ENCODE results near the gene ANKS1A. TPM values are rescaled to one million over a fixed set of nuclear protein-coding genes. Genes with fewer than 3 reads are reported as not detected.

ANKS1A gene
- total and polyA plus RNA-seq, 2 experiments from 2014 or later = 17.5 to 25.4 TPM

DNA sequence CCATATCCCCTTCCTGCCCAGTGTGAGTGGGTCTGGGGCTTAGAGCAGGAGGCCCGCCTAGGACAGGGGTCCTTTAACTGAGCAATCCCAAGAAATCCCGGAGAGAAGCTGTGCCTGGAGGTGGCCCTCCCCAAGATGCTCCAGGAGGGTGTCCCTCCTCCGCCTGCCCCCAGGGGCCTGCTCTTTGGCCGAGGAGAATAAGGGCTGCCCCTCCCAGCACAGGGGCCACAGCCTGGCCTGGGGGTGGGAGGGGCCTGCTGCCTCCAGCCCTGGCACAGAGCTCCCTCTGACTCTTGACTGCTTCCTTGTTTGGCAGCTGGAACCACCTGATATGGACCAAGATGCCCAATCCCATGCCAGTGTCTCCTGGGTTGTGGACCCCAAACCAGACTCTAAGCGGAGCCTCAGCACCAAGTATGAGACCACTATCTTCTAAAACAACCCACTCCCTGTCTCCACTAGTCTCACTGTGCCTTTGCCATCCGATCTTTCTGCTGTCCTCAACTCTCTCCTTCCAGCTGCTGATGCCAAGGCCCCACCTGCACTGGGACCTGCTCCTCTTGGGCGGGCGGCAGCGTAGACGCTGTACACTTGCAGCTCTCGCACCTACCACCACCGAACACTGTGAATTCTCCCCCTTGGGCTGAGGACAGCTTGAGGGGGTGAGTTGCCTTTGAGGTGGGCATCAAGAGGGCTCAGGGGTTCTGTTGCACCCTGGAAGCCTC is 197.7 kb downstream of the ANKS1A start:
- WGBS (ENCODE audit: low lambda C conversion rate, missing lambda C conversion rate) = 93% methylated on average over 12 of the region's 12 CpGs
- Histone ChIP-seq H3K9me3 (ENCODE audit: low read depth) (no peaks in the 10 kb centered on the region), H3K4me2 (no peak overlapping the region), H2AFZ (no peak overlapping the region), H3K9me2 (replicated peaks; ENCODE audit: insufficient read depth) (no peaks in the 10 kb centered on the region), H3K36me3 (replicated peaks; ENCODE audit: insufficient read depth, low read depth) (no peaks in the 10 kb centered on the region), H3K27me3 (no peaks in the 10 kb centered on the region), H3K4me1 (ENCODE audit: insufficient read depth) (peaks cover 33% of the 10 kb centered on the region), H4K20me1 (ENCODE audit: insufficient read depth, poor library complexity, severe bottlenecking) (no peaks in the 10 kb centered on the region), H3K4me3 (no peak overlapping the region), H3K79me2 (no peaks in the 10 kb centered on the region), H3K27ac (no peak overlapping the region)
- no peak for DNase-seq (ENCODE audit: low spot score)
- TF ChIP-seq EZH2 (IDR thresholded peaks at IDR 0.05; ENCODE audit: borderline replicate concordance) (no peak), EZH2phosphoT487 (IDR thresholded peaks at IDR 0.05; ENCODE audit: low read depth, severe bottlenecking, unreplicated experiment) (no peak)
- TF ChIP-seq, protein P1, sequence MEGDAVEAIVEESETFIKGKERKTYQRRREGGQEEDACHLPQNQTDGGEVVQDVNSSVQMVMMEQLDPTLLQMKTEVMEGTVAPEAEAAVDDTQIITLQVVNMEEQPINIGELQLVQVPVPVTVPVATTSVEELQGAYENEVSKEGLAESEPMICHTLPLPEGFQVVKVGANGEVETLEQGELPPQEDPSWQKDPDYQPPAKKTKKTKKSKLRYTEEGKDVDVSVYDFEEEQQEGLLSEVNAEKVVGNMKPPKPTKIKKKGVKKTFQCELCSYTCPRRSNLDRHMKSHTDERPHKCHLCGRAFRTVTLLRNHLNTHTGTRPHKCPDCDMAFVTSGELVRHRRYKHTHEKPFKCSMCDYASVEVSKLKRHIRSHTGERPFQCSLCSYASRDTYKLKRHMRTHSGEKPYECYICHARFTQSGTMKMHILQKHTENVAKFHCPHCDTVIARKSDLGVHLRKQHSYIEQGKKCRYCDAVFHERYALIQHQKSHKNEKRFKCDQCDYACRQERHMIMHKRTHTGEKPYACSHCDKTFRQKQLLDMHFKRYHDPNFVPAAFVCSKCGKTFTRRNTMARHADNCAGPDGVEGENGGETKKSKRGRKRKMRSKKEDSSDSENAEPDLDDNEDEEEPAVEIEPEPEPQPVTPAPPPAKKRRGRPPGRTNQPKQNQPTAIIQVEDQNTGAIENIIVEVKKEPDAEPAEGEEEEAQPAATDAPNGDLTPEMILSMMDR (IDR thresholded peaks at IDR 0.05; ENCODE audit: poor library complexity) = no peak

DNA sequence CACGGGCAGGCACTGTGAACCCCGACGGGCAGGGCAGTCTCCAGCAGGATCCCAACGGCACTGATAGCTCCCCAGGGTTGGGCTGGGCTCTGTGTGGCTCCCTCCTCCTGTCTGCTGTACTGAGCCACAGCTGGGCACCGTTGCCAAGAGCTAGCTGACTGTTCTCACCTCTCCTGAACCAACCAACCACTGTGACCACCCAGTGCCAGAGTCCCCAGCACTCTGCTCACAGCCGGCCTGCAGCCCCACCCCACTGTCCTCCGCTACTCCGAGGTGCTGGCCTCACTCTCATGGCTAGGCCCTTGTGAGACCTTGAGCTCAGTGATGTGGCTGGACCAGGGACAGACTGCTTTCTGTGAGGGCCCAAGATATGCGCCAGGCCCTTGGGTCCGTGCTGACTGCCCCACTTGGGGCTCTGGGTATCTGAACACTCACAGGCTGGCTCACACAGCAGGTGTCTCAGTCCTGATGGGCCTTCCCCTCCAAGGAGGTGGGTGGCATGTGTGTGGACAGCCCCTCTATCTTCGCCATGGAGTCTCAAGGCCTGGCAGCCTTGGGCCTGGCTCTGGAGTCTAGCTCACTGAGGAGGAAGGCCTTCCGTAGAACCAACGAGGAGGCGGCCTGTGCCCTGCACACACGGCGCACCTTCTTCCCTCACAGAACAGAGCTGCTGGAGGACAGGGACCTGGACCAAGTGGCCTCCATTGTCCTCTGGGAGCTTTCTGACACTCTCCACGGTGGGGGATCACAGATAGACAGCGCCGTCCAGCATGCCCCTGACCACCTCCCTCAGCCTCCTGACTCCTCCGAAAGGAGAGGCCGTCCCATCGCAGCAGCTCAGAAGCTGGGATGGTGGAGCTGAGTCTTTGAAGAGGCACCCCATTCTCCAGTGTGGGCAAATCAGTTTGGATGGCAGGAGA is 198.6 kb downstream of the ANKS1A start:
- Histone ChIP-seq H3K9me3 (ENCODE audit: low read depth) (no peaks in the 10 kb centered on the region), H3K4me1 (ENCODE audit: insufficient read depth) (peaks cover 38% of the 10 kb centered on the region), H2AFZ (no peak overlapping the region), H3K4me2 (no peak overlapping the region), H3K79me2 (no peaks in the 10 kb centered on the region), H3K27me3 (no peaks in the 10 kb centered on the region), H3K4me3 (no peak overlapping the region), H3K27ac (no peak overlapping the region), H3K9me2 (replicated peaks; ENCODE audit: insufficient read depth) (no peaks in the 10 kb centered on the region), H4K20me1 (ENCODE audit: insufficient read depth, poor library complexity, severe bottlenecking) (no peaks in the 10 kb centered on the region), H3K36me3 (replicated peaks; ENCODE audit: insufficient read depth, low read depth) (no peaks in the 10 kb centered on the region)
- DNase-seq (ENCODE audit: low spot score) = peak; percentile 6
- TF ChIP-seq, protein P1 (IDR thresholded peaks at IDR 0.05; ENCODE audit: poor library complexity) = no peak
- TF ChIP-seq EZH2 (IDR thresholded peaks at IDR 0.05; ENCODE audit: borderline replicate concordance) (no peak), EZH2phosphoT487 (IDR thresholded peaks at IDR 0.05; ENCODE audit: low read depth, severe bottlenecking, unreplicated experiment) (no peak)
- 94% methylated on average over 19 of the region's 22 CpGs for whole genome bisulfite sequencing (ENCODE audit: low lambda C conversion rate, missing lambda C conversion rate)

DNA sequence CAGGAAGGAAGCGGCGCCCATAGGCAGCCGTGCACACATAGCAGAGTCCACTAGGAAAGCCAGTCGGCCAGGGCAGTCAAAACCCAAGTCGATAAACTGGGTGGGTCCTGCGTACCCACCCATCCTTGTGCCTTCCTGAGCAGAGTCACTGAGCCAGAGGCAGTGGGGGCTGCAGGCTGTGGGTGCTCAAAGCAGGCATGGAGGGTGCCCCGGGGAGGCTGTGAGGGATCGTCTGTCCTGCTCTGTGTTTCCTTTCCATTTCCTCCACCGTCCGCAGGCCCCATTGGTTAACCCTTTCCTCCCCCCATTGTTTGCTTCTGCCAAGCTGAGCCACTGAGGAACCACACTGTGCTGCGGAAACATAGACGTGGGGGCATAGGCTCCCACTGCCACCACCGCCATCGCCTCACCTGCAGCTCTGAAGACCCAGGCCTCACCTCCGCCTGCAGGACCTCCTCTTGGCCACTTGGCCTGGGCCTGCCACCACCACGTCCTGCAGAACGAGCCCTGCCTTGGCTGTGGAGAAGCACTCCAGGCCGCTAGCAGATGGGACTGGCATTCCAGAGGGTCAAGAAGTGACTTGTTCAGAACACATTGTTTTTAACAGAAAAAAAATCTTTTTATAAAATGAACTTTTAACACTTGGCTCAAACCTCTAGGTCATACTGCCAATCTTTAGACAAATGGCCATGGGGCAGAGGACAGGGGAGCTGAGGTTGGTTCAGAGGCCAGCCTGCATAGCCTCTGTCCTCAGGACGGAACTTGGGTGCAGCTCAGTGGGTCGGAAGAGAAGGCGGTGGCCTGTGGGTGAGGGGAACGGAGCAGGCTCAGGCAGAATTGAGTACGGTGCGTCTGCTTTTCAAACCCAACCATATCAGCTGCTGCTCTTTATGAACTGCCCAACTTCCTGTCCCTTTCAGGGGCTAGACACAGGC is 199.5 kb downstream of the ANKS1A start:
- Histone ChIP-seq H3K4me1 (ENCODE audit: insufficient read depth) (peaks cover 43% of the 10 kb centered on the region), H3K27ac (peak overlapping the region; percentile 57), H3K36me3 (replicated peaks; ENCODE audit: insufficient read depth, low read depth) (no peaks in the 10 kb centered on the region), H3K9me2 (replicated peaks; ENCODE audit: insufficient read depth) (no peaks in the 10 kb centered on the region), H4K20me1 (ENCODE audit: insufficient read depth, poor library complexity, severe bottlenecking) (no peaks in the 10 kb centered on the region), H3K4me2 (no peak overlapping the region), H3K79me2 (no peaks in the 10 kb centered on the region), H3K27me3 (no peaks in the 10 kb centered on the region), H3K4me3 (no peak overlapping the region), H3K9me3 (ENCODE audit: low read depth) (no peaks in the 10 kb centered on the region), H2AFZ (no peak overlapping the region)
- WGBS (ENCODE audit: low lambda C conversion rate, missing lambda C conversion rate) = 85% methylated on average over 24 of the region's 24 CpGs
- TF ChIP-seq, protein P1 (IDR thresholded peaks at IDR 0.05; ENCODE audit: poor library complexity) = no peak
- no peak for TF ChIP-seq EZH2 (IDR thresholded peaks at IDR 0.05; ENCODE audit: borderline replicate concordance)
- no peak for TF ChIP-seq EZH2phosphoT487 (IDR thresholded peaks at IDR 0.05; ENCODE audit: low read depth, severe bottlenecking, unreplicated experiment)
- peak; percentile 3 for DNase-seq (ENCODE audit: low spot score)

All from hepatocyte (in vitro differentiated cells).